Sigmoid colon (tissue), 7 donors: ENCODE data around the gene ZBED4. TPM values are rescaled to one million over a fixed set of nuclear protein-coding genes. Genes with fewer than 3 reads are reported as not detected.

Experiments used
- DNase-seq: peaks from one replicate; pipeline ENCODE4 v3.0.0-alpha.2; 2019
- H3K27ac ChIP-seq, 4 donors: fragments of 200-600 bp; sonication (generic); one replicate each; pipeline ENCODE4 v1.5.1; 2016 to 2019; ENCODE audit warnings: mild to moderate bottlenecking in 1 of 4
- H3K27me3 ChIP-seq, 3 donors: fragments of 200-600 bp; sonication (generic); one replicate each; pipeline ENCODE4 v1.5.1; 2019; ENCODE audit warnings: mild to moderate bottlenecking in 1 of 3
- H3K36me3 ChIP-seq, 4 donors: fragments of 200-600 bp; sonication (generic); one replicate each; pipeline ENCODE4 v1.5.1; 2016 to 2019
- H3K4me1 ChIP-seq, 4 donors: fragments of 200-600 bp; sonication (generic); one replicate each; pipeline ENCODE4 v1.5.1; 2017 to 2019
- H3K4me3 ChIP-seq, 4 donors: fragments of 200-600 bp; sonication (generic); one replicate each; pipeline ENCODE4 v1.5.1; 2017 to 2019; ENCODE audit warnings: mild to moderate bottlenecking in 2 of 4, moderate library complexity in 1 of 4
- H3K9me3 ChIP-seq, 4 donors: fragments of 200-600 bp in 3 of 4; sonication (generic) in 3 of 4; one replicate each; pipeline versions ENCODE4 v1.5.1 to v1.6.1; 2013 to 2019
- CTCF ChIP-seq, 4 experiments: fragments of 450-650 bp in 3 of 4; fragments of 200-600 bp in 1 of 4; IDR thresholded peaks; one replicate each; pipeline ENCODE4 v1.5.1; 2016 to 2019; ENCODE audit warnings: antibody characterized with exemption in 4 of 4, mild to moderate bottlenecking in 3 of 4, moderate library complexity in 2 of 4
- EP300 ChIP-seq, 4 donors: sonication (generic); formaldehyde crosslinking; IDR thresholded peaks; one replicate each; pipeline ENCODE4 v1.6.1; 2017; ENCODE audit warnings: antibody characterized with exemption in 4 of 4
- POLR2A ChIP-seq, 2 donors: fragments of 450-650 bp; IDR thresholded peaks; one replicate each; pipeline ENCODE4 v1.6.1; 2016; ENCODE audit warnings: antibody characterized with exemption in 2 of 2, mild to moderate bottlenecking in 2 of 2, moderate library complexity in 2 of 2
- POLR2AphosphoS5 ChIP-seq, 4 donors: sonication (generic); formaldehyde crosslinking; IDR thresholded peaks; one replicate each; pipeline ENCODE4 v1.6.1; 2017; ENCODE audit warnings: antibody characterized with exemption in 4 of 4
- WGBS, 2 donors: extraction: QIAGEN DNeasy Blood & Tissue Kit; methylation state at CpG; one replicate each; pipeline ENCODE4 v1.1.7; 2013; 5-methylcytosine and 5-hydroxymethylcytosine counted together
- intact Hi-C: fragments of 100-400 bp; cut with DNase I; formaldehyde crosslinking; loops from one replicate; pipeline ENCODE4 v1.15.1; 2023
- polyA plus RNA-seq, 3 donors: library from polyadenylated mRNA; stranded (reverse); fragments of 200-250 nt; gene quantifications; one replicate each; pipeline ENCODE4 v1.2.3, GENCODE V29; 2013
- total RNA-seq, 4 donors: library from RNA; depleted of rRNA; stranded (reverse); fragments of >200 nt; gene quantifications; one replicate each; pipeline ENCODE4 v1.1.0, GENCODE V29; 2016
- donor health status: healthy with polysubstance abuse.
- donor health status: Bipolar disorder and iron deficiency.
- donor health status: healthy.

Gene ZBED4
- total and polyA plus RNA-seq, 7 donors, result 2.4 to 10.5 (median 4.6) TPM

GRCh38 chr22:49880281-49880680 is 26.6 kb downstream of the ZBED4 start:
- H3K27ac ChIP-seq, result no peak overlapping the region
- peaks cover 0 to 11% (median 5%) of the 10 kb centered on the region in 4 donors for H3K36me3 ChIP-seq
- no peaks in the 10 kb centered on the region for H3K27me3 ChIP-seq
- WGBS, 2 donors, result 70 to 87% methylated on average over 20 of the region's 20 CpGs
- intact Hi-C loops, result no loop called here
- no peaks in the 10 kb centered on the region for H3K9me3 ChIP-seq
- no peak for TF ChIP-seq CTCF (IDR thresholded peaks at IDR 0.05)
- no peak for TF ChIP-seq POLR2AphosphoS5 (IDR thresholded peaks at IDR 0.05)
- TF ChIP-seq POLR2A (IDR thresholded peaks at IDR 0.05), result no peak
- no peak for TF ChIP-seq EP300 (IDR thresholded peaks at IDR 0.05)
- DNase-seq, result no peak
- no peak overlapping the region for H3K4me3 ChIP-seq
- H3K4me1 ChIP-seq, result no peaks in the 10 kb centered on the region

GRCh38 chr22:49881856-49882255 is 28.2 kb downstream of the ZBED4 start:
- Histone ChIP-seq H3K36me3 (peaks cover 0 to 22% (median 18%) of the 10 kb centered on the region in 4 donors), H3K4me3 (no peak overlapping the region), H3K27me3 (no peaks in the 10 kb centered on the region), H3K4me1 (no peaks in the 10 kb centered on the region), H3K9me3 (no peaks in the 10 kb centered on the region), H3K27ac (no peak overlapping the region)
- no peak for DNase-seq
- TF ChIP-seq POLR2A (IDR thresholded peaks at IDR 0.05) (no peak), POLR2AphosphoS5 (IDR thresholded peaks at IDR 0.05) (no peak), EP300 (IDR thresholded peaks at IDR 0.05) (no peak), CTCF (IDR thresholded peaks at IDR 0.05) (no peak)
- 95 to 96% methylated on average over 2 of the region's 2 CpGs for WGBS, 2 donors
- intact Hi-C loops, result no loop called here

- TF ChIP-seq POLR2AphosphoS5 (IDR thresholded peaks at IDR 0.05) (no peak), EP300 (IDR thresholded peaks at IDR 0.05) (no peak), CTCF (IDR thresholded peaks at IDR 0.05) (no peak), POLR2A (IDR thresholded peaks at IDR 0.05) (no peak)
- intact Hi-C loops, result no loop called here
- Histone ChIP-seq H3K4me3 (no peak overlapping the region), H3K27me3 (no peaks in the 10 kb centered on the region), H3K36me3 (peaks cover 0 to 29% (median 20%) of the 10 kb centered on the region in 4 donors), H3K4me1 (no peaks in the 10 kb centered on the region), H3K27ac (no peak overlapping the region), H3K9me3 (no peaks in the 10 kb centered on the region)
- DNase-seq, result no peak
- WGBS, 2 donors, result 89 to 91% methylated on average over 21 of the region's 21 CpGs
Observed at GRCh38 chr22:49882519-49883293, 29.1 kb downstream of the ZBED4 start.

GRCh38 chr22:49883294-49883640 is 29.6 kb downstream of the ZBED4 start:
- no peak for DNase-seq
- no peak for TF ChIP-seq POLR2AphosphoS5 (IDR thresholded peaks at IDR 0.05)
- TF ChIP-seq POLR2A (IDR thresholded peaks at IDR 0.05), result no peak
- no peak for TF ChIP-seq CTCF (IDR thresholded peaks at IDR 0.05)
- TF ChIP-seq EP300 (IDR thresholded peaks at IDR 0.05), result no peak
- no peaks in the 10 kb centered on the region for H3K4me1 ChIP-seq
- H3K9me3 ChIP-seq, result no peaks in the 10 kb centered on the region
- WGBS, 2 donors, result 95 to 97% methylated on average over 4 of the region's 4 CpGs
- H3K36me3 ChIP-seq, result peaks cover 0 to 29% (median 20%) of the 10 kb centered on the region in 4 donors
- H3K27ac ChIP-seq, result no peak overlapping the region
- no peak overlapping the region for H3K4me3 ChIP-seq
- no peaks in the 10 kb centered on the region for H3K27me3 ChIP-seq
- intact Hi-C loops, result no loop called here
